HG03097 (cell line): ENCODE data around the gene KCNAB1.

Source experiments
- ATAC-seq: cut with Tn5 transposase; IDR thresholded peaks from one replicate; pipeline ENCODE4 v1.9.1; 2021; ENCODE audit not compliant: unreplicated experiment, low FRiP score

Gene KCNAB1

GRCh38 chr3:156432563-156432962 is 312.2 kb downstream of the KCNAB1 start:
- no peak for ATAC-seq

GRCh38 chr3:156433138-156433537 is 312.8 kb downstream of the KCNAB1 start:
- no peak for ATAC-seq

- no peak for ATAC-seq
Measured at GRCh38 chr3:156433910-156434309, 313.5 kb downstream of the KCNAB1 start.

GRCh38 chr3:156434921-156435320 is 314.5 kb downstream of the KCNAB1 start:
- ATAC-seq = no peak

- ATAC-seq = no peak
Measured at GRCh38 chr3:156443079-156443478, 322.7 kb downstream of the KCNAB1 start.

GRCh38 chr3:156445117-156446090 is 325.0 kb downstream of the KCNAB1 start:
- no peak for ATAC-seq

GRCh38 chr3:156448300-156448699 is 327.9 kb downstream of the KCNAB1 start:
- ATAC-seq = no peak

- no peak for ATAC-seq
Measured at GRCh38 chr3:156449710-156450574, 329.6 kb downstream of the KCNAB1 start.

- ATAC-seq = no peak
Measured at GRCh38 chr3:156455839-156456238, 335.5 kb downstream of the KCNAB1 start.

- ATAC-seq = no peak
Measured at GRCh38 chr3:156456771-156457224, 336.4 kb downstream of the KCNAB1 start.

- ATAC-seq = no peak
Measured at GRCh38 chr3:156459434-156459833, 339.1 kb downstream of the KCNAB1 start.

GRCh38 chr3:156460206-156460611 is 339.8 kb downstream of the KCNAB1 start:
- no peak for ATAC-seq

GRCh38 chr3:156461889-156462288 is 341.5 kb downstream of the KCNAB1 start:
- no peak for ATAC-seq

GRCh38 chr3:156463123-156463522 is 342.7 kb downstream of the KCNAB1 start:
- ATAC-seq = no peak

GRCh38 chr3:156465194-156465593 is 344.8 kb downstream of the KCNAB1 start:
- no peak for ATAC-seq

GRCh38 chr3:156469456-156469855 is 349.1 kb downstream of the KCNAB1 start:
- ATAC-seq = no peak

GRCh38 chr3:156471431-156471830 is 351.1 kb downstream of the KCNAB1 start:
- no peak for ATAC-seq

- no peak for ATAC-seq
Measured at GRCh38 chr3:156472150-156472549, 351.8 kb downstream of the KCNAB1 start.

- no peak for ATAC-seq
Measured at GRCh38 chr3:156472684-156473083, 352.3 kb downstream of the KCNAB1 start.

- ATAC-seq = no peak
Measured at GRCh38 chr3:156473341-156473740, 353.0 kb downstream of the KCNAB1 start.
